ENCODE data around the gene EXOC1. TPM values are rescaled to one million over a fixed set of nuclear protein-coding genes. Genes with fewer than 3 reads are reported as not detected.

The EXOC1 gene
- total and polyA plus RNA-seq, 2 donors (not counting 1 experiment from before 2014, with no cell fraction given): 32.3 to 64.2 TPM

GRCh38 chr4:55907469-55907868, 54.0 kb downstream of the EXOC1 start:
- H3K4me3 ChIP-seq (replicated peaks in 1 of 4; ENCODE audit: control extremely low read depth in 1 of 4, insufficient read depth in 1 of 4, low read depth in 3 of 4, low read length in 4 of 4): no peak overlapping the region
- H3K27me3 ChIP-seq (ENCODE audit: control insufficient read depth, insufficient read depth, low read length): no peaks in the 10 kb centered on the region
- no peaks in the 10 kb centered on the region for H4K20me1 ChIP-seq (ENCODE audit: control insufficient read depth, extremely low read depth, insufficient read depth, low read length)
- no peaks in the 10 kb centered on the region for H3K36me3 ChIP-seq (ENCODE audit: control insufficient read depth, insufficient read depth, low read length)
- H2AFZ ChIP-seq (ENCODE audit: low read length): no peak overlapping the region
- no peaks in the 10 kb centered on the region for H3K4me1 ChIP-seq (ENCODE audit: control insufficient read depth, extremely low read depth, insufficient read depth, low read length)
- no peak overlapping the region for H3K4me2 ChIP-seq (ENCODE audit: extremely low read depth, insufficient read depth, low read length)
- no peak for DNase-seq (ENCODE audit: low read depth in 2 of 2)
- TF ChIP-seq CTCF (conservative IDR thresholded peaks at IDR 0.05 in 1 of 2, IDR thresholded peaks at IDR 0.05 in 1 of 2; ENCODE audit: low read depth in 1 of 2, low read length in 2 of 2) (no peak), EZH2 (IDR thresholded peaks at IDR 0.05; ENCODE audit: low read length, missing control alignments) (no peak)
- H3K79me2 ChIP-seq (ENCODE audit: control insufficient read depth, insufficient read depth, low read length): no peaks in the 10 kb centered on the region
- H3K27ac ChIP-seq (ENCODE audit: insufficient read depth, low read length): no peak overlapping the region
- H3K9ac ChIP-seq (ENCODE audit: insufficient read depth, low read length): no peak overlapping the region
- H3K9me3 ChIP-seq (ENCODE audit: control insufficient read depth, insufficient read depth, low read depth, low read length): no peaks in the 10 kb centered on the region

GRCh38 chr4:55910140-55910539, 56.7 kb downstream of the EXOC1 start:
- Histone ChIP-seq H3K4me2 (ENCODE audit: extremely low read depth, insufficient read depth, low read length) (no peak overlapping the region), H3K36me3 (ENCODE audit: control insufficient read depth, insufficient read depth, low read length) (no peaks in the 10 kb centered on the region)

GRCh38 chr4:55912249-55912648, 58.8 kb downstream of the EXOC1 start:
- H3K4me2 ChIP-seq (ENCODE audit: extremely low read depth, insufficient read depth, low read length): no peak overlapping the region
- H3K27ac ChIP-seq (ENCODE audit: insufficient read depth, low read length): no peak overlapping the region
- H3K79me2 ChIP-seq (ENCODE audit: control insufficient read depth, insufficient read depth, low read length): no peaks in the 10 kb centered on the region
- no peaks in the 10 kb centered on the region for H3K36me3 ChIP-seq (ENCODE audit: control insufficient read depth, insufficient read depth, low read length)
- H4K20me1 ChIP-seq (ENCODE audit: control insufficient read depth, extremely low read depth, insufficient read depth, low read length): no peaks in the 10 kb centered on the region
- TF ChIP-seq CTCF (conservative IDR thresholded peaks at IDR 0.05 in 1 of 2, IDR thresholded peaks at IDR 0.05 in 1 of 2; ENCODE audit: low read depth in 1 of 2, low read length in 2 of 2) (no peak), EZH2 (IDR thresholded peaks at IDR 0.05; ENCODE audit: low read length, missing control alignments) (no peak)
- no peaks in the 10 kb centered on the region for H3K9me3 ChIP-seq (ENCODE audit: control insufficient read depth, insufficient read depth, low read depth, low read length)
- no peak overlapping the region for H3K4me3 ChIP-seq (replicated peaks in 1 of 4; ENCODE audit: control extremely low read depth in 1 of 4, insufficient read depth in 1 of 4, low read depth in 3 of 4, low read length in 4 of 4)
- no peak overlapping the region for H2AFZ ChIP-seq (ENCODE audit: low read length)
- no peak overlapping the region for H3K9ac ChIP-seq (ENCODE audit: insufficient read depth, low read length)
- no peak for DNase-seq (ENCODE audit: low read depth in 2 of 2)
- no peaks in the 10 kb centered on the region for H3K27me3 ChIP-seq (ENCODE audit: control insufficient read depth, insufficient read depth, low read length)
- no peaks in the 10 kb centered on the region for H3K4me1 ChIP-seq (ENCODE audit: control insufficient read depth, extremely low read depth, insufficient read depth, low read length)

More at GRCh38 chr4:55910140-55910539, 56.7 kb downstream of the EXOC1 start:
- Histone ChIP-seq H3K9ac (ENCODE audit: insufficient read depth, low read length) (no peak overlapping the region), H3K9me3 (ENCODE audit: control insufficient read depth, insufficient read depth, low read depth, low read length) (no peaks in the 10 kb centered on the region), H3K27me3 (ENCODE audit: control insufficient read depth, insufficient read depth, low read length) (no peaks in the 10 kb centered on the region), H2AFZ (ENCODE audit: low read length) (no peak overlapping the region), H3K4me1 (ENCODE audit: control insufficient read depth, extremely low read depth, insufficient read depth, low read length) (no peaks in the 10 kb centered on the region), H3K27ac (ENCODE audit: insufficient read depth, low read length) (no peak overlapping the region), H3K4me3 (replicated peaks in 1 of 4; ENCODE audit: control extremely low read depth in 1 of 4, insufficient read depth in 1 of 4, low read depth in 3 of 4, low read length in 4 of 4) (no peak overlapping the region), H4K20me1 (ENCODE audit: control insufficient read depth, extremely low read depth, insufficient read depth, low read length) (no peaks in the 10 kb centered on the region), H3K79me2 (ENCODE audit: control insufficient read depth, insufficient read depth, low read length) (no peaks in the 10 kb centered on the region)
- TF ChIP-seq EZH2 (IDR thresholded peaks at IDR 0.05; ENCODE audit: low read length, missing control alignments) (no peak), CTCF (conservative IDR thresholded peaks at IDR 0.05 in 1 of 2, IDR thresholded peaks at IDR 0.05 in 1 of 2; ENCODE audit: low read depth in 1 of 2, low read length in 2 of 2) (no peak)
- peak in 1 of 2 donors; percentile 52 for DNase-seq (ENCODE audit: low read depth in 2 of 2)
